ENCODE results near the gene SSTR5. TPM values are rescaled to one million over a fixed set of nuclear protein-coding genes. Genes with fewer than 3 reads are reported as not detected.
A peak's percentile ranks its signal among the peaks of the same experiment; 100 is the strongest.
"Not testable (repeated sequence)": the region's sequence is repeated elsewhere in the genome, so short reads cannot be mapped to it uniquely, and the experiment has no call there.

SSTR5 gene
- total and polyA plus RNA-seq, 12 donors: 0.17 to 14.4 (median 2.5) TPM; not detected in 2

GRCh38 chr16:1089439-1089821, 16.9 kb downstream of the SSTR5 start:
- WGBS, 4 donors: 61 to 62% methylated on average over 17 of the region's 17 CpGs; no CpG with 5 or more reads in 2 of the 4 donors
- intact Hi-C loops (cut with DNase I): no loop called here
- Histone ChIP-seq H3K9me3 (replicated peaks in 1 of 3) (peaks cover 0 to 8% (median 0%) of the 10 kb centered on the region in 3 donors), H3K36me3 (replicated peaks in 1 of 2) (no peaks in the 10 kb centered on the region), H3K4me3 (no peak overlapping the region), H3K27me3 (no peaks in the 10 kb centered on the region), H3K27ac (no peak overlapping the region), H3K4me1 (replicated peaks in 1 of 2) (peaks cover 0 to 9% of the 10 kb centered on the region in 2 donors)
- no peak for TF ChIP-seq POLR2A (IDR thresholded peaks at IDR 0.05)
- TF ChIP-seq, protein P1, sequence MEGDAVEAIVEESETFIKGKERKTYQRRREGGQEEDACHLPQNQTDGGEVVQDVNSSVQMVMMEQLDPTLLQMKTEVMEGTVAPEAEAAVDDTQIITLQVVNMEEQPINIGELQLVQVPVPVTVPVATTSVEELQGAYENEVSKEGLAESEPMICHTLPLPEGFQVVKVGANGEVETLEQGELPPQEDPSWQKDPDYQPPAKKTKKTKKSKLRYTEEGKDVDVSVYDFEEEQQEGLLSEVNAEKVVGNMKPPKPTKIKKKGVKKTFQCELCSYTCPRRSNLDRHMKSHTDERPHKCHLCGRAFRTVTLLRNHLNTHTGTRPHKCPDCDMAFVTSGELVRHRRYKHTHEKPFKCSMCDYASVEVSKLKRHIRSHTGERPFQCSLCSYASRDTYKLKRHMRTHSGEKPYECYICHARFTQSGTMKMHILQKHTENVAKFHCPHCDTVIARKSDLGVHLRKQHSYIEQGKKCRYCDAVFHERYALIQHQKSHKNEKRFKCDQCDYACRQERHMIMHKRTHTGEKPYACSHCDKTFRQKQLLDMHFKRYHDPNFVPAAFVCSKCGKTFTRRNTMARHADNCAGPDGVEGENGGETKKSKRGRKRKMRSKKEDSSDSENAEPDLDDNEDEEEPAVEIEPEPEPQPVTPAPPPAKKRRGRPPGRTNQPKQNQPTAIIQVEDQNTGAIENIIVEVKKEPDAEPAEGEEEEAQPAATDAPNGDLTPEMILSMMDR (IDR thresholded peaks at IDR 0.05): no peak
- peak in 1 of 7 donors; percentile 72 for DNase-seq

- peak overlapping the region in 1 of 4 donors; percentile 12 for H3K4me3 ChIP-seq
- peaks cover 0 to 4% (median 0%) of the 10 kb centered on the region in 3 donors for H3K9me3 ChIP-seq (replicated peaks in 1 of 3)
- TF ChIP-seq POLR2A (IDR thresholded peaks at IDR 0.05): no peak
- TF ChIP-seq, protein P1 (IDR thresholded peaks at IDR 0.05): no peak
- H3K27me3 ChIP-seq: no peaks in the 10 kb centered on the region
- H3K36me3 ChIP-seq (replicated peaks in 1 of 2): no peaks in the 10 kb centered on the region
- WGBS, 4 donors: 24 to 43% (median 29%) methylated on average over 5 to 38 of the region's 38 CpGs
- H3K27ac ChIP-seq: no peak overlapping the region
- intact Hi-C loops (cut with DNase I): no loop called here
- peak in 5 of 7 donors; percentile 46 to 74 (median 51) for DNase-seq
- peaks cover 0 to 9% of the 10 kb centered on the region in 2 donors for H3K4me1 ChIP-seq (replicated peaks in 1 of 2)
Observed at GRCh38 chr16:1089822-1090619, 17.5 kb downstream of the SSTR5 start.

- Histone ChIP-seq H3K4me3 (no peak overlapping the region), H3K36me3 (replicated peaks in 1 of 2) (no peaks in the 10 kb centered on the region), H3K27me3 (no peaks in the 10 kb centered on the region), H3K27ac (no peak overlapping the region), H3K9me3 (replicated peaks in 1 of 3) (no peaks in the 10 kb centered on the region), H3K4me1 (replicated peaks in 1 of 2) (peaks cover 0 to 9% of the 10 kb centered on the region in 2 donors)
- WGBS, 4 donors: 18 to 37% (median 25%) methylated on average over 9 to 27 of the region's 27 CpGs
- intact Hi-C loops (cut with DNase I): no loop called here
- DNase-seq: peak in 1 of 7 donors; percentile 79
- TF ChIP-seq, protein P1 (IDR thresholded peaks at IDR 0.05): no peak
- TF ChIP-seq POLR2A (IDR thresholded peaks at IDR 0.05): no peak
Observed at GRCh38 chr16:1090620-1091587, 18.4 kb downstream of the SSTR5 start.

- H3K27me3 ChIP-seq: no peaks in the 10 kb centered on the region
- H3K27ac ChIP-seq: no peak overlapping the region
- H3K4me1 ChIP-seq (replicated peaks in 1 of 2): peaks cover 0 to 9% of the 10 kb centered on the region in 2 donors
- H3K9me3 ChIP-seq (replicated peaks in 1 of 3): no peaks in the 10 kb centered on the region
- DNase-seq: no peak
- WGBS, 4 donors: 94 to 98% (median 96%) methylated on average over 20 to 27 of the region's 27 CpGs
- H3K36me3 ChIP-seq (replicated peaks in 1 of 2): no peaks in the 10 kb centered on the region
- TF ChIP-seq, protein P1 (IDR thresholded peaks at IDR 0.05): no peak
- TF ChIP-seq POLR2A (IDR thresholded peaks at IDR 0.05): no peak
- H3K4me3 ChIP-seq: no peak overlapping the region
- intact Hi-C loops (cut with DNase I): no loop called here
Observed at GRCh38 chr16:1091992-1092552, 19.5 kb downstream of the SSTR5 start.

GRCh38 chr16:1092685-1093283, 20.2 kb downstream of the SSTR5 start:
- DNase-seq; intact Hi-C loops (cut with DNase I): not testable (repeated sequence)

More at GRCh38 chr16:1092685-1093283, 20.2 kb downstream of the SSTR5 start:
- 92 to 96% (median 96%) methylated on average over 28 to 37 of the region's 40 CpGs for WGBS, 4 donors
- H3K4me3 ChIP-seq; H3K36me3 ChIP-seq (replicated peaks in 1 of 2); H3K27ac ChIP-seq; H3K9me3 ChIP-seq (replicated peaks in 1 of 3); H3K27me3 ChIP-seq: not testable (repeated sequence)
- peaks cover 0 to 10% of the 10 kb centered on the region in 2 donors for H3K4me1 ChIP-seq (replicated peaks in 1 of 2)
